Measurements from ENCODE around the gene RFX8. TPM values are rescaled to one million over a fixed set of nuclear protein-coding genes. Genes with fewer than 3 reads are reported as not detected.

RFX8 gene
- total RNA-seq, 2 donors from 2014 or later = 1.4 to 2.3 TPM

DNA sequence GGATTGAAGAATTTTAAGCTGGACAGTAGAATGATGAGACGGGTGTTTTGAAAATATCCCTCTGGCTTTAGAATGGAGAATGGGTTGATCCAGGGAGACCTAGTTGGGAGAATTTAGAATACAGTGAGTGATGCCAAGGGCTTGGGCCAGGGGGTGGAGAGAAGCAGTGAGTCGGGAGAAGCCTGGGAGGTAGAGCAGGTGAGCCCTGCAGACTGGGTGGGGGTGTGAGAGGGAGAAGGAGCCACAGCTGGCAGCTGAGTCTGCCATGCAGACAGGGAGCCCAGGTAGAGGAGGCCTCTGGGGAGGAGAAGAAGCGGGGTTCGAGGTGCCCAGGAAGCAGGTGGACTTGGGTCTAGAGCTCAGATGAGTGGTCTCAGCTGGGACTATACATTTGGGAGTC, 105.8 kb downstream of the RFX8 start:
- Mint-ChIP-seq H3K27ac (no peak overlapping the region), H3K4me1 (ENCODE audit: low read depth) (no peaks in the 10 kb centered on the region), H3K4me3 (no peak overlapping the region), H3K36me3 (ENCODE audit: insufficient read depth in 2 of 2) (peaks cover 0 to 3% of the 10 kb centered on the region in 2 donors), H3K9me3 (peaks cover 2 to 6% of the 10 kb centered on the region in 2 donors), H3K27me3 (ENCODE audit: low read depth) (no peaks in the 10 kb centered on the region)
- DNase-seq (no peak), ATAC-seq (replicated peaks in 1 of 2) (no peak)

DNA sequence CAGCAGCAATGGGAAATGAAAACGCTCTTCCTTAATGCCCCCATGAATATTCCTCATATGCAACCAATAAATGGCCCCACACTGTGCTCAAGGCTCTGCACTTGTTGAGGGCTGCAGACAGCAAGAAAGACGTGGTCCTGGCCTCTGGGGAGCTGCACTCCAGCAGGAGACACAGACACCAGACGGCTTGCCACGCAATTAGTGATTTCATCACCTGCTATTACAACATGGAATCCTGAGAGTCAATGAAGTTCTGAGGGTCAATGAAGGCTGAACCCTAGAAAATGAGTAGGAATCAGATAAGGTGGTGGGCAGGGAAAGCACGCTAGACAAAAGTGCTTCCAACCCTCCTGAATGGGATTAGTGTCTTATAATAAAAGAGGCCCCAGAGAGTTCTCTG, 106.5 kb downstream of the RFX8 start:
- no peak overlapping the region for H3K27ac Mint-ChIP-seq
- no peaks in the 10 kb centered on the region for H3K27me3 Mint-ChIP-seq (ENCODE audit: low read depth)
- H3K4me1 Mint-ChIP-seq (ENCODE audit: low read depth) = no peaks in the 10 kb centered on the region
- ATAC-seq (replicated peaks in 1 of 2) (no peak), DNase-seq (no peak)
- H3K4me3 Mint-ChIP-seq = no peak overlapping the region
- peaks cover 0 to 3% of the 10 kb centered on the region in 2 donors for H3K36me3 Mint-ChIP-seq (ENCODE audit: insufficient read depth in 2 of 2)
- H3K9me3 Mint-ChIP-seq = peaks cover 2 to 6% of the 10 kb centered on the region in 2 donors

DNA sequence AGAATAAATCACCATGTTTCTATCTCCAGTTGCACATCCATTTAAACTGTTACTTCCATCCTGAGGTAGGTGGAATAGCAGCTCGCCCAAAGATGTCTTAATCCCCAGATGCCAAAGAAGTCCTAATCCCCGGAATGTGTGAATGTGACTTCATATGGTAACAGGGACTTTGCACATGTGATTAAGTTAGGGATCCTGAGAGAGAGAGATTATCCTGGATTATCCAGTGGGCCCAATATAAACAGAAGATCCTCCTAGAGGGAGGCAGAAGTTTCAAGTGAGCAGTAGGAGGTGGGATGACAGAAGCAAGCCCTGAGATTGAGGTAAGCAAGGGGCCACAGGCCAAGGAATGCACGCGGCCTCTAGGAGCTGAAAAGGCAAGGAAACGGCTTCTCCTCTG, 107.4 kb downstream of the RFX8 start:
- Mint-ChIP-seq H3K4me1 (ENCODE audit: low read depth) (no peaks in the 10 kb centered on the region), H3K36me3 (ENCODE audit: insufficient read depth in 2 of 2) (peaks cover 0 to under 1% of the 10 kb centered on the region in 2 donors), H3K27me3 (ENCODE audit: low read depth) (no peaks in the 10 kb centered on the region), H3K9me3 (peaks cover 0 to 3% of the 10 kb centered on the region in 2 donors), H3K4me3 (no peak overlapping the region), H3K27ac (no peak overlapping the region)
- ATAC-seq (replicated peaks in 1 of 2) (no peak), DNase-seq (no peak)

DNA sequence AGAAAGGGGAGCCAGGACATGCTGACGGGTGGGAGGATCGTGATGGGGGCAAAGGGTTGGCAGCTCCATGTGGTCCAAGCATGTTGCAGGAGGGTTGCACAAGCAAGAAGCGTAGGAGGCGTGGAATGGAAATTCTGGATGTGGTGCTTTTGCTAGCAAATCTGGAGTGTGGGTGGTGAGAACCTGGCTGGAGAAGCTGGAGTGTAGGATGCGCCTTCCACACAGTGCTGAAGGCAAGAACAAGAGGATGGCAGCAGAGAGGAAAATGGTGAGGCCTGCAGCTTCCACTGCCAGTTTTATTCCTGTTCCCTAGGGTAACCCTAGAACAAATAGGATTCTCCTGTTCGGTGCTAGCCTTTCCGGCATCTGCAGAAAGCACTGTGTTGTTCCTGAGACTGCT, 110.0 kb downstream of the RFX8 start:
- DNase-seq (no peak), ATAC-seq (replicated peaks in 1 of 2) (no peak)
- Mint-ChIP-seq H3K27me3 (ENCODE audit: low read depth) (no peaks in the 10 kb centered on the region), H3K4me1 (ENCODE audit: low read depth) (peaks cover 14% of the 10 kb centered on the region), H3K9me3 (no peaks in the 10 kb centered on the region), H3K27ac (no peak overlapping the region), H3K36me3 (ENCODE audit: insufficient read depth in 2 of 2) (no peaks in the 10 kb centered on the region), H3K4me3 (no peak overlapping the region)

DNA sequence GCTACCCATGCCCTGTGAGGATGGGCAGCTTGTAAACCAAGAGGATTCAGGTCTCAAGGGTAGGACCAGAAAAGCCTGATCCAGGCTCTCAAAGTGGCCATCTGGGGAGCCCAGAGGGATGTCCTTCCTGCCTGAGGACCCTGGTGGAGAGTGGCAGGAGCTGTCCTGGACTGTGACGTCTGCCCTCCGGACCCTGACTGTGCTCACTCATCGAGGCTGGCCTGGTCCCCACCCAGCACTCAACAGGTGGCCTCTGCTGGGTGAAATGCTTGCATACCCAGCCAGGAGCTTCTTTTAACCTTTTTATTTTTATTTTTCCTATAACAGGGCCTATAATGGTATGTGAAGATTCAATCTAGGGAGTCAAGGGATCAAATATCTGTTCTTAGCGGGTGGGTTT, 112.1 kb downstream of the RFX8 start:
- Mint-ChIP-seq H3K4me3 (no peak overlapping the region), H3K27me3 (ENCODE audit: low read depth) (no peaks in the 10 kb centered on the region), H3K4me1 (ENCODE audit: low read depth) (peaks cover 14% of the 10 kb centered on the region), H3K27ac (no peak overlapping the region), H3K36me3 (ENCODE audit: insufficient read depth in 2 of 2) (no peaks in the 10 kb centered on the region), H3K9me3 (no peaks in the 10 kb centered on the region)
- DNase-seq (no peak), ATAC-seq (replicated peaks in 1 of 2) (no peak)

DNA sequence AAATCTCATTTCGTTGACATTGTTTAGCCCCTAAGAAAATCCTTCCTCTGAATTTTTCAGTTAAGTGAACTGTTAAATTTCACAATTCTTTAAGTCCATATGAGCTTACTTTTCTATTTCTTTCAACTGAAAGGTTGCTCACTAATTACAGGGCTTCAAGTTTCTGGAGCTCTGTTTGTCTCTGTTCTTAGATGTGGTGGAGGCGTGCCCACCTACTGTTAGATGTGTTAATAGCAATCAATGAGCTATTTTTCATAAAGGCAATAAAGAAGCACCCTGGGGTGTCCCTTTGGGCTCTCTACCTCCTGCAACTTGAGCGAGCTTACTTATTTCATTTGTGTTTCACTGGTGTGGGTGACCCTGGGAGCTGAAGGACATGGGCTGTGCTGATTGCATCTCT, 112.6 kb downstream of the RFX8 start:
- Mint-ChIP-seq H3K36me3 (ENCODE audit: insufficient read depth in 2 of 2) (no peaks in the 10 kb centered on the region), H3K4me3 (peak overlapping the region in 1 of 2 donors; percentile 13), H3K27ac (peak overlapping the region; percentile 22), H3K4me1 (ENCODE audit: low read depth) (peaks cover 14% of the 10 kb centered on the region), H3K9me3 (no peaks in the 10 kb centered on the region), H3K27me3 (ENCODE audit: low read depth) (no peaks in the 10 kb centered on the region)
- ATAC-seq (replicated peaks in 1 of 2) (no peak), DNase-seq (no peak)

DNA sequence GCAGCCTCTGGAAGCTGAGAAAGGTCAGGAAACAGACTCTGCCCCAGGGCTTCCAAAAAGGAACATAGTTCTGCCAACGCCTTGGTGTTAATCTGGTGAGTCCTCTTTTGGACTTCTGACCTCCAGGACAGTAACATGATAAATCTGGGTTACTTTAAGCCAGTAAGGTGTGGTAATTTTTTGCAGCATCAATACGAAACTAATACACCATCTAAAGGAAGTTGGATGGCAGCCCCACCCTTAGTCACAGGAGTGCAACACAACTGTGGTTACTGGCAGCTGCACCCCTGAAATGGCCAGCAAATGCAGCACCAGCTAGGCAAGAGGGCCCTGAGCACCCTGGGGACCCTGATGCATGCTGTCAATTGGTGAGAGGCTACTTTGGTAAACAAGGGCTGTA, 113.4 kb downstream of the RFX8 start:
- Mint-ChIP-seq H3K36me3 (ENCODE audit: insufficient read depth in 2 of 2) (no peaks in the 10 kb centered on the region), H3K27me3 (ENCODE audit: low read depth) (no peaks in the 10 kb centered on the region), H3K4me1 (ENCODE audit: low read depth) (peaks cover 14% of the 10 kb centered on the region), H3K27ac (no peak overlapping the region), H3K4me3 (no peak overlapping the region), H3K9me3 (no peaks in the 10 kb centered on the region)
- peak in 1 of 2 donors; percentile 21 for DNase-seq
- ATAC-seq (replicated peaks in 1 of 2) = peak; percentile 50 to 66

DNA sequence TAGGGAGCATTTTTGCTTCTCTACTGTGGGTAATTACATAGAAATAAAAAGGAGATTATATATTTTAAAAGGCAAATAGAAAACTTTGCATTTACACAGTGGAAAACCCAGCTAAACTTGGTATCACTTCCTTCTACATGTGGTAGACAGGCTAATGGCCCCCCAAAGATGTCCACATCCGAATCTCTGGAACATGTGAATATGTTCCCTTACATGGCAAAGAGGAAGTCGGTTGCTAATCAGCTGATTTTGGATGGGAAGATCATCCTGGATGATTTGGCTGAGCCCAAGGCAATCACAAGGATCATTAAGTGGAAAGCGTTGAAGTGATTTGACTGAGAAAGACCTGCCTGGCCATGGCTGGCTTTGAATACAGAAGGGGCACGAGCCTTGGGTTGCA, 113.8 kb downstream of the RFX8 start:
- Mint-ChIP-seq H3K9me3 (no peaks in the 10 kb centered on the region), H3K27me3 (ENCODE audit: low read depth) (no peaks in the 10 kb centered on the region), H3K27ac (no peak overlapping the region), H3K36me3 (ENCODE audit: insufficient read depth in 2 of 2) (no peaks in the 10 kb centered on the region), H3K4me3 (no peak overlapping the region), H3K4me1 (ENCODE audit: low read depth) (peaks cover 14% of the 10 kb centered on the region)
- no peak for DNase-seq
- ATAC-seq (replicated peaks in 1 of 2) = no peak

DNA sequence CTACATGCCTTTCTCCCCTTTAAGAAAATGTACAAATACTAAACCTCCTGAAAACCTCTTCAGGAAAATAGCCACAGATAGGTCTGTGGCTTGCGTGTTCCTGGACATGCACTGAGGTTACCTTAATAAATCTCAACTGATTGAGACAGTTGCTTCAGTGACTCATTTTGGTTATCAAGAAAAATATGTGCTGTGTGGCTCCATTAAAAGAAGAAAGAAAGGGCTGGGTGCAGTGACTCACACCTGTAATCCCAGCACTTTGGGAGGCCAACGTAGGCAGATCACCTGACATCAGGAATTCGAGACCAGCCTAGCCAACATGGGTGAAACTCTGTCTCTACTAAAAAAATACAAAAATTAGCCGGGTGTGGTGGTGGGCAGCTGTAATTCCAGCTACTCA, 114.7 kb downstream of the RFX8 start:
- H3K27ac Mint-ChIP-seq = no peak overlapping the region
- peaks cover 14% of the 10 kb centered on the region for H3K4me1 Mint-ChIP-seq (ENCODE audit: low read depth)
- no peak for ATAC-seq (replicated peaks in 1 of 2)
- H3K27me3 Mint-ChIP-seq (ENCODE audit: low read depth) = no peaks in the 10 kb centered on the region
- no peaks in the 10 kb centered on the region for H3K9me3 Mint-ChIP-seq
- no peak for DNase-seq
- H3K4me3 Mint-ChIP-seq = no peak overlapping the region
- H3K36me3 Mint-ChIP-seq (ENCODE audit: insufficient read depth in 2 of 2) = no peaks in the 10 kb centered on the region

DNA sequence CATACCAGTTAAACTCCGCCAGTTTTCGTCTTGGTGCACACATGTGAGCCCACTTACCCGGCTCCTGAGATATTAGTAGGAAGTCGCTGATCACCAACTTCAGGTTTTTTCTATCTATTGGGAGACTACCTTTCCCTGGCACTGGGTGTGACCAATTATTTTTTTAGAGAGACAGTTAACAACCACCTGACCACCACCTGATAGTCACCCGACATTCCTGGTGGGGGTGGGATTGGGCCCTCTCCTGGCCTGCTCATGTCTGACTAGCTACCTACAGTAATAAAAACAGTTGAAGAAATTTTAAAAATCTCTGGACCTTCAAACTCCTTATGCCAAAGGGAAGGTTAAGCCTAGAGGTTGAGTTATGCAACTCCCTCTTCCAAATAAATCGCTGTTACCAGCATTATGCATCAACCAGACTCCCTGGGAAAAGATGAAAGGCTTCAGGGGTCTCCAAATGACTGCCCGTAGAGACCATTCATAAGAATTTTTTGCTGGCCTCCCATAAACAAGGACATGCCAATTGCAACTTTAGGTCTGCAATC, 115.4 kb downstream of the RFX8 start:
- no peaks in the 10 kb centered on the region for H3K36me3 Mint-ChIP-seq (ENCODE audit: insufficient read depth in 2 of 2)
- no peak overlapping the region for H3K4me3 Mint-ChIP-seq
- H3K4me1 Mint-ChIP-seq (ENCODE audit: low read depth) = peaks cover 14% of the 10 kb centered on the region
- DNase-seq = no peak
- no peak overlapping the region for H3K27ac Mint-ChIP-seq
- ATAC-seq (replicated peaks in 1 of 2) = no peak
- no peaks in the 10 kb centered on the region for H3K27me3 Mint-ChIP-seq (ENCODE audit: low read depth)
- H3K9me3 Mint-ChIP-seq = no peaks in the 10 kb centered on the region

DNA sequence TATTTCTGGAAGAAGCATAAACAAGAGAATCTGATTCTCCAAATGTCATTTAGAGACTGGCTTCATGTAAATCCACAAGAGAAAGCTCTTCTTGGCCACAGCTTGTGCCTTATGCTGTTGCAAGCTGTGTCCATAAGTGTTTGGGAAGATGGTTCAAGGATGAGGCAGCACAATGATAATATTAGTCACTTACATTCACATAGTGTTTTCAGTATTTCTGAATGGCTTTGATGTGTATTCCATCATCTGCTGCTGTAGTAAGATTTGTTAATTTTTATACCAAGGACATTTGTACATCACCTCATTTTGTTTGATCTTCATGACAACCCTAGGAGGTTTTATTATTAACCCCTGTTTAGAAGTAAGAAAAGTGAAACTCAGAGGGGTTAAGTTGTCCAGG, 117.5 kb downstream of the RFX8 start:
- peaks cover 14% of the 10 kb centered on the region for H3K4me1 Mint-ChIP-seq (ENCODE audit: low read depth)
- H3K9me3 Mint-ChIP-seq = no peaks in the 10 kb centered on the region
- no peaks in the 10 kb centered on the region for H3K36me3 Mint-ChIP-seq (ENCODE audit: insufficient read depth in 2 of 2)
- no peak overlapping the region for H3K4me3 Mint-ChIP-seq
- ATAC-seq (replicated peaks in 1 of 2) (no peak), DNase-seq (no peak)
- H3K27me3 Mint-ChIP-seq (ENCODE audit: low read depth) = no peaks in the 10 kb centered on the region
- H3K27ac Mint-ChIP-seq = no peak overlapping the region

DNA sequence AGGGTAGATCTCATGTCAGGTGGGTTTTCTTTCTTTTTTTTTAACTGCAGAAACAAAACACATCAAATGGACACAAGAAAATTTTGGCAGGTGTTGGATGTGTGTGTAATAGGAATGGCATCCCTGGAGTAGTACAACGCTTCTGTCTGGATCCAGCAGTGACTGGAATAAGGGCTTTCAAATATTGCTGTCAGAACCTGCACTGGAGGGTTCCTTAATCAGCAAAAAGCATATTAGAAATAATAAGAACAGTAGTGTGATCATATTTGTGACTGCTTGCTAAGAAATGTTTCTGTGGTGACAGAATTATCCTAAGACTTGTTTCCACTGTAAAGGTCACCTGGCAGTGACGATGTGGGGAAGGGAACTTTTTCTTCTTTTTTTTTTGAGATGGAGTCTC, 118.4 kb downstream of the RFX8 start:
- Mint-ChIP-seq H3K27ac (no peak overlapping the region), H3K4me1 (ENCODE audit: low read depth) (peaks cover 7% of the 10 kb centered on the region), H3K4me3 (no peak overlapping the region), H3K27me3 (ENCODE audit: low read depth) (no peaks in the 10 kb centered on the region), H3K9me3 (no peaks in the 10 kb centered on the region), H3K36me3 (ENCODE audit: insufficient read depth in 2 of 2) (no peaks in the 10 kb centered on the region)
- ATAC-seq (replicated peaks in 1 of 2) (no peak), DNase-seq (no peak)

DNA sequence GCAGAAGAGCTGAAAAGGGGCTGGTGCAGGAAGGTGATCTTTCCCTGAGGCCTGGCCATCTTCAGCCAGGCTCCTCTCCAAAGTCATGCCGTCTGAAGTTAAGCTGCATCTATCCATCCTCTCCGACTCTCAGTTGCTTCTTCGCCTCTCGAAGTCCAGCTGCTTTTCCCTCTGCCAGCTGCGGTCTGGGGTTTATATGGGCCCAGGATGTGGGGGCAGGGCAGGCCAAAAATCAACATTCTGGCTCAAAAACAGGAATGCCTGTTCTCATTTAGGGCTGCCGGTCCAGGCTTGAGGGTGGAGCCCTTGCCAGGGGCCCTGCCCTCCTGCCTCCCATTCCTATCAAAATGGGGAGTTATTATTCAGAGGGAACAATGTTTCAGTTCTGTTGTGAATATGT, 118.9 kb downstream of the RFX8 start:
- H3K36me3 Mint-ChIP-seq (ENCODE audit: insufficient read depth in 2 of 2) = no peaks in the 10 kb centered on the region
- no peak overlapping the region for H3K4me3 Mint-ChIP-seq
- no peak overlapping the region for H3K27ac Mint-ChIP-seq
- no peaks in the 10 kb centered on the region for H3K27me3 Mint-ChIP-seq (ENCODE audit: low read depth)
- DNase-seq (no peak), ATAC-seq (replicated peaks in 1 of 2) (no peak)
- H3K9me3 Mint-ChIP-seq = no peaks in the 10 kb centered on the region
- peaks cover 2% of the 10 kb centered on the region for H3K4me1 Mint-ChIP-seq (ENCODE audit: low read depth)

DNA sequence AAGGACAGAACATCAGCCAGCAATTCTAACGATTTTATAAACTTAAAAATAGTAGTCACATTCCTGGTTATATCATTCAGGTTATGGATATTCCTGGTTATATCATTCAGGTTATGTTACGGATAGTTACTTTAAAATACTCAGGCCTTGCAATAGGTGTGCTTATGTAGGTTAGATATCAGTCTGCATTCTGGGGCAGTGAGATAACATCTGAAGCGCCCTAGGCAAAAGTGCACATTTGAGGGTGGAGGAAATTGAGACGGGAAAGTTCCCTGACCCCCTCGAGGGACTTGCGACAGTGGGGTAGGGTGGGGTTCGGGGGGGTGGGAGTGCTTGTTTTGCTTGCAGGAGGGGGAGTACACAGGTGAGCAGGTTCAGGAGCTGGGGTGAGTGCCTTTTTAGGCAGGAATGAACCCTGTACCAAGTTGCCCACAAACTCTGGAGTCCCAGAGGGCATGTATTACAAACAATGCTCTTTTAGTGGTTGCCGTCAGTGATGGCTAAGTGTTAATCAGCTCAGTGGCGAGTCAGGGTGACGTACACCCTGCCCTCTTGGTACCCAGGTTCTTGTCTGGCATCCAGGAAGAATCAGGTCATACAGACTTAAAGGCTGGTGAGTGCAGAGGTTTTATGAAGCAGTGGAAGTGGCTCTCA, 119.4 kb downstream of the RFX8 start:
- H3K27me3 Mint-ChIP-seq (ENCODE audit: low read depth) = no peaks in the 10 kb centered on the region
- no peak for ATAC-seq (replicated peaks in 1 of 2)
- H3K9me3 Mint-ChIP-seq = no peaks in the 10 kb centered on the region
- no peaks in the 10 kb centered on the region for H3K4me1 Mint-ChIP-seq (ENCODE audit: low read depth)
- H3K36me3 Mint-ChIP-seq (ENCODE audit: insufficient read depth in 2 of 2) = no peaks in the 10 kb centered on the region
- DNase-seq = no peak
- H3K4me3 Mint-ChIP-seq = no peak overlapping the region
- no peak overlapping the region for H3K27ac Mint-ChIP-seq

Data from activated T-cell treated with anti-CD3 and anti-CD28 coated beads, Interleukin-2, amount 50 U/mL, for 72 hours (primary cell).